A549 (cell line): Measurements from ENCODE around the gene MZT1. TPM values are rescaled to one million over a fixed set of nuclear protein-coding genes. Genes with fewer than 3 reads are reported as not detected.

Source experiments
- ATAC-seq, 2 experiments: fragments of 200-7000 bp in 1 of 2; fragments of >200 bp in 1 of 2; cut with Nextera tagmentation in 1 of 2; cut with Tn5 transposase in 1 of 2; 3 replicates each; pipeline versions ENCODE4 v1.8.0 to v1.9.1; 2018 to 2020; ENCODE audit warnings: mild to moderate bottlenecking in 1 of 2, moderate library complexity in 1 of 2
- CTCF ChIA-PET: fragments of 300-600 bp; sonication (Branson Sonifier 250); formaldehyde crosslinking; extraction: SDS; loops from one replicate; lab custom pipeline; 2021; ENCODE audit warnings: antibody characterized with exemption, inconsistent platforms; lab: Yijun Ruan, JAX
- POLR2A ChIA-PET: fragments of 350-600 bp; formaldehyde crosslinking; extraction: SDS; loops from one replicate; lab custom pipeline; 2021; ENCODE audit warnings: antibody characterized with exemption, inconsistent platforms; lab: Yijun Ruan, JAX
- DNase-seq, 2 experiments: peaks; one replicate each; pipeline versions ENCODE4 v3.0.0 to v3.0.0-alpha.2; 2011 to 2016; ENCODE audit warnings: low read depth in 1 of 2, low spot score in 1 of 2
- FAIRE-seq: peaks from 2 replicates; lab custom pipeline; 2011; peaks lifted over from hg19 to GRCh38; lab: Jason Lieb, UNC
- H3K27ac ChIP-seq, 2 experiments: fragments of >200 bp; sonication (Bioruptor Twin); formaldehyde crosslinking; 3 replicates each; pipeline ENCODE4 v1.5.1; 2016 to 2017
- H3K4me1 ChIP-seq: fragments of >200 bp; sonication (Bioruptor Twin); formaldehyde crosslinking; 3 replicates; pipeline ENCODE4 v1.6.1; 2016
- H3K4me2 ChIP-seq: fragments of >200 bp; sonication (Bioruptor Twin); formaldehyde crosslinking; 3 replicates; pipeline ENCODE4 v1.6.1; 2016
- H3K4me3 ChIP-seq: fragments of >200 bp; sonication (Bioruptor Twin); formaldehyde crosslinking; 3 replicates; pipeline ENCODE4 v1.5.1; 2016
- H3K9me3 ChIP-seq: fragments of >200 bp; sonication (Bioruptor Twin); formaldehyde crosslinking; 3 replicates; pipeline ENCODE4 v1.6.1; 2016
- CEBPB ChIP-seq, 2 experiments: fragments of >200 bp in 1 of 2; sonication (Bioruptor Twin) in 1 of 2; formaldehyde crosslinking in 1 of 2; IDR thresholded peaks; 2 replicates each; pipeline ENCODE4 v1.6.1; 2012 to 2016
- CHD4 ChIP-seq: fragments of 200-600 bp; sonication (generic); IDR thresholded peaks from 2 replicates; pipeline ENCODE4 v1.6.1; 2016; ENCODE audit warnings: antibody characterized with exemption, mild to moderate bottlenecking, borderline replicate concordance
- EHF ChIP-seq: fragments of 250-450 bp; sonication (Bioruptor Pico); IDR thresholded peaks from 2 replicates; pipeline ENCODE4 v1.5.0; 2020; ENCODE audit warnings: mild to moderate bottlenecking
- EHMT2 ChIP-seq: fragments of 200-600 bp; sonication (generic); IDR thresholded peaks from 2 replicates; pipeline ENCODE4 v1.6.1; 2016; ENCODE audit warnings: antibody characterized with exemption, low read depth, mild to moderate bottlenecking, moderate library complexity
- FOSB ChIP-seq: fragments of 250-450 bp; sonication (Bioruptor Pico); IDR thresholded peaks from 2 replicates; pipeline ENCODE4 v1.5.0; 2020; ENCODE audit warnings: mild to moderate bottlenecking, moderate library complexity
- FOXS1 ChIP-seq: fragments of 250-450 bp; sonication (Bioruptor Pico); IDR thresholded peaks from 2 replicates; pipeline ENCODE4 v1.5.0; 2020; ENCODE audit warnings: mild to moderate bottlenecking, moderate library complexity
- HEYL ChIP-seq: fragments of 250-450 bp; sonication (Bioruptor Pico); IDR thresholded peaks from 2 replicates; pipeline ENCODE4 v1.8.0; 2021; ENCODE audit warnings: mild to moderate bottlenecking, moderate library complexity
- KDM1A ChIP-seq: fragments of 200-600 bp; sonication (generic); IDR thresholded peaks from 2 replicates; pipeline ENCODE4 v1.6.1; 2016; ENCODE audit warnings: low read depth, mild to moderate bottlenecking
- MAFK ChIP-seq: fragments of 450-650 bp; IDR thresholded peaks from 2 replicates; pipeline ENCODE4 v1.6.1; 2014; ENCODE audit not compliant: partially characterized antibody
- MAZ ChIP-seq: fragments of 150-350 bp; IDR thresholded peaks from 2 replicates; pipeline ENCODE4 v1.6.1; 2014; ENCODE audit warnings: antibody characterized with exemption, low read depth, low read length, borderline replicate concordance
- MYC ChIP-seq: IDR thresholded peaks from 2 replicates; pipeline ENCODE4 v1.6.1; 2012; ENCODE audit warnings: mild to moderate bottlenecking, inconsistent platforms, low read length, improper control_type of control experiment, borderline replicate concordance
- PHF8 ChIP-seq: fragments of 200-600 bp; sonication (generic); IDR thresholded peaks from 2 replicates; pipeline ENCODE4 v1.6.1; 2016; ENCODE audit warnings: low read depth, mild to moderate bottlenecking, antibody characterized with exemption, moderate library complexity, borderline replicate concordance
- POLR2A ChIP-seq: IDR thresholded peaks from 2 replicates; pipeline ENCODE4 v1.6.1; 2012; ENCODE audit warnings: mild to moderate bottlenecking, low read length
- RFX5 ChIP-seq: fragments of 450-650 bp; IDR thresholded peaks from 2 replicates; pipeline ENCODE4 v1.7.1; 2014; ENCODE audit warnings: antibody characterized with exemption, mild to moderate bottlenecking, moderate library complexity
- RNF2 ChIP-seq: fragments of 200-600 bp; sonication (generic); IDR thresholded peaks from 2 replicates; pipeline ENCODE4 v1.6.1; 2016; ENCODE audit warnings: low read depth, mild to moderate bottlenecking, antibody characterized with exemption, moderate library complexity, borderline replicate concordance
- TFCP2L1 ChIP-seq: fragments of 250-450 bp; sonication (Bioruptor Pico); IDR thresholded peaks from 2 replicates; pipeline ENCODE4 v1.5.0; 2021; ENCODE audit warnings: mild to moderate bottlenecking
- ZFP36 ChIP-seq: fragments of 450-650 bp; IDR thresholded peaks from 2 replicates; pipeline ENCODE4 v1.6.1; 2014; ENCODE audit warnings: borderline replicate concordance; ENCODE audit not compliant: partially characterized antibody
- ZNF302 ChIP-seq: fragments of 250-450 bp; sonication (Bioruptor Pico); IDR thresholded peaks from 2 replicates; pipeline ENCODE4 v1.9.0; 2021; ENCODE audit warnings: inconsistent platforms, mild to moderate bottlenecking, moderate library complexity
- ZSCAN20 ChIP-seq: fragments of 250-450 bp; sonication (Bioruptor Pico); IDR thresholded peaks from 2 replicates; pipeline ENCODE4 v1.8.0; 2022; ENCODE audit warnings: mild to moderate bottlenecking, moderate library complexity
- WGBS: methylation state at CpG from one replicate; pipeline ENCODE4 v1.1.6; 2017; ENCODE audit errors: missing lambda C conversion rate; 5-methylcytosine and 5-hydroxymethylcytosine counted together
- polyA plus RNA-seq, 4 experiments: library from polyadenylated mRNA; depleted of rRNA in 3 of 4; stranded (reverse); fragments of >200 nt; fragmentation: RNase III in 1 of 4; extraction: RNeasy Plus Mini Kit Qiagen cat#74134 plus additional on column Dnase treatment in 1 of 4; gene quantifications; 2 replicates in 3 of 4; 3 replicates in 1 of 4; pipeline ENCODE4 v1.2.3, GENCODE V29; 2011 to 2017
- TF ChIP-seq, protein P1 (sequence below): fragments of >200 bp; sonication (Bioruptor Twin); formaldehyde crosslinking; IDR thresholded peaks from 3 replicates; pipeline ENCODE4 v1.5.1; 2016
- TF ChIP-seq, protein P2 (sequence below): IDR thresholded peaks from 2 replicates; pipeline ENCODE4 v1.6.1; 2012
- TF ChIP-seq, protein P3 (sequence below): fragments of 250-450 bp; sonication (Bioruptor Pico); IDR thresholded peaks from 2 replicates; pipeline ENCODE4 v1.5.0; 2020; ENCODE audit warnings: low read depth, mild to moderate bottlenecking, moderate library complexity

Gene MZT1
- polyA plus RNA-seq, 2 of the 4 experiments (the other 2 are of a cell fraction), result 17.8 to 19.5 TPM

DNA sequence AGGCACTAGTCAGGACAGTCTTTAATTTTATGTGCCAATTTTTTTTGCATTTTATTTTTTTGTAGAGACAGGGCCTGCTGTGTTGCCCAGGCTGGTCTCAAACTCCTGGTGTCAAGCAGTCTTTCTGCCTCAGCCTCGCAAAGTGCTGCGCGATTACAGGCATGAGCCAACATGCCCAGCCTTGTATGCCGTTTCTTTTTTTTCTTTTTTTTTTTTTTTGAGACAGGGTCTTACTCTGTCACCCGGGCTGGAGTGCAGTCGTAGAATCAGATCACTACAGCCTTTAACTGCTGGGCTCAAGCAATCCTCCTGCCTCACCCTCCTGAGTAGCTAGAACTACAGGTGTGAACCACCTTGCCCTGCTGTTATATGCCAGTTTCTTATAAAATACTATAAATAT is 26.7 kb upstream of the MZT1 start:
- Histone ChIP-seq H3K9me3 (no peaks in the 10 kb centered on the region), H3K4me2 (no peak overlapping the region), H3K4me3 (no peak overlapping the region), H3K27ac (no peak overlapping the region), H3K4me1 (no peaks in the 10 kb centered on the region)
- CTCF ChIA-PET, result no interaction called here
- FAIRE-seq, result no peak
- no peak for ATAC-seq
- TF ChIP-seq, protein P1, sequence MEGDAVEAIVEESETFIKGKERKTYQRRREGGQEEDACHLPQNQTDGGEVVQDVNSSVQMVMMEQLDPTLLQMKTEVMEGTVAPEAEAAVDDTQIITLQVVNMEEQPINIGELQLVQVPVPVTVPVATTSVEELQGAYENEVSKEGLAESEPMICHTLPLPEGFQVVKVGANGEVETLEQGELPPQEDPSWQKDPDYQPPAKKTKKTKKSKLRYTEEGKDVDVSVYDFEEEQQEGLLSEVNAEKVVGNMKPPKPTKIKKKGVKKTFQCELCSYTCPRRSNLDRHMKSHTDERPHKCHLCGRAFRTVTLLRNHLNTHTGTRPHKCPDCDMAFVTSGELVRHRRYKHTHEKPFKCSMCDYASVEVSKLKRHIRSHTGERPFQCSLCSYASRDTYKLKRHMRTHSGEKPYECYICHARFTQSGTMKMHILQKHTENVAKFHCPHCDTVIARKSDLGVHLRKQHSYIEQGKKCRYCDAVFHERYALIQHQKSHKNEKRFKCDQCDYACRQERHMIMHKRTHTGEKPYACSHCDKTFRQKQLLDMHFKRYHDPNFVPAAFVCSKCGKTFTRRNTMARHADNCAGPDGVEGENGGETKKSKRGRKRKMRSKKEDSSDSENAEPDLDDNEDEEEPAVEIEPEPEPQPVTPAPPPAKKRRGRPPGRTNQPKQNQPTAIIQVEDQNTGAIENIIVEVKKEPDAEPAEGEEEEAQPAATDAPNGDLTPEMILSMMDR, result no peak
- TF ChIP-seq PHF8, result no peak
- TF ChIP-seq, protein P2, sequence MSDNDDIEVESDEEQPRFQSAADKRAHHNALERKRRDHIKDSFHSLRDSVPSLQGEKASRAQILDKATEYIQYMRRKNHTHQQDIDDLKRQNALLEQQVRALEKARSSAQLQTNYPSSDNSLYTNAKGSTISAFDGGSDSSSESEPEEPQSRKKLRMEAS, result no peak
- TF ChIP-seq MAFK, result no peak
- TF ChIP-seq ZFP36, result no peak
- TF ChIP-seq EHMT2, result no peak
- no peak for TF ChIP-seq EHF
- no peak for TF ChIP-seq FOSB (CRISPR knock-in tag)
- TF ChIP-seq ZNF302 (CRISPR knock-in tag), result no peak
- TF ChIP-seq KDM1A, result no peak
- TF ChIP-seq TFCP2L1, result no peak
- TF ChIP-seq CHD4, result no peak
- TF ChIP-seq MYC, result no peak
- TF ChIP-seq HEYL (CRISPR knock-in tag), result no peak
- TF ChIP-seq POLR2A, result no peak
- TF ChIP-seq FOXS1 (CRISPR knock-in tag), result no peak
- POLR2A ChIA-PET, result no interaction called here
- no peak for DNase-seq
- WGBS, result 94% methylated on average over 6 of the region's 6 CpGs

DNA sequence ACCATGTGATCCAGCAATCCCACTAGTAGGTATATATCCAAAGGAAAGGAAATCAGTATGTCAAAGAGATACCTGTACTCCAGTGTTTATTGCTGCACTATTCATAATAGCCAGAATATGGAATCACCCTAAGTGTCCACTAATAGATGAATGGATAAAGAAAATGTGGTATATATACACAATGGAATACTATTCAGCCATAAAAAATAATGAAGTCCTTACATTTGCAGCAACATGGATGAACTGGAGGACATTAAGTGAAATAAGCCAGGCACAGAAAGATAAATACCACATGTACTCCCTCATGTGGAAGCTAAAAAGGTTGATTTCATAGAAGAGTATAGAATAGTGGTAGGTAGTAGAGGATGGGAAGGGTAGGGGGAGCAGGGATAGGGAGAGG is 23.8 kb upstream of the MZT1 start:
- no peak overlapping the region for H3K4me2 ChIP-seq
- ChIA-PET CTCF (no interaction called here), POLR2A (no interaction called here)
- H3K9me3 ChIP-seq, result no peaks in the 10 kb centered on the region
- H3K4me3 ChIP-seq, result no peak overlapping the region
- H3K4me1 ChIP-seq, result no peaks in the 10 kb centered on the region
- DNase-seq (no peak), FAIRE-seq (no peak), ATAC-seq (no peak)
- no peak overlapping the region for H3K27ac ChIP-seq
- TF ChIP-seq, protein P3, sequence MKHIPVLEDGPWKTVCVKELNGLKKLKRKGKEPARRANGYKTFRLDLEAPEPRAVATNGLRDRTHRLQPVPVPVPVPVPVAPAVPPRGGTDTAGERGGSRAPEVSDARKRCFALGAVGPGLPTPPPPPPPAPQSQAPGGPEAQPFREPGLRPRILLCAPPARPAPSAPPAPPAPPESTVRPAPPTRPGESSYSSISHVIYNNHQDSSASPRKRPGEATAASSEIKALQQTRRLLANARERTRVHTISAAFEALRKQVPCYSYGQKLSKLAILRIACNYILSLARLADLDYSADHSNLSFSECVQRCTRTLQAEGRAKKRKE (CRISPR knock-in tag), result no peak
- TF ChIP-seq MAFK, result no peak
- no peak for TF ChIP-seq ZSCAN20
- TF ChIP-seq, protein P2, result no peak
- no peak for TF ChIP-seq RNF2
- no peak for TF ChIP-seq CEBPB (IDR thresholded peaks at IDR 0.05)
- no peak for TF ChIP-seq RFX5
- no peak for TF ChIP-seq TFCP2L1

DNA sequence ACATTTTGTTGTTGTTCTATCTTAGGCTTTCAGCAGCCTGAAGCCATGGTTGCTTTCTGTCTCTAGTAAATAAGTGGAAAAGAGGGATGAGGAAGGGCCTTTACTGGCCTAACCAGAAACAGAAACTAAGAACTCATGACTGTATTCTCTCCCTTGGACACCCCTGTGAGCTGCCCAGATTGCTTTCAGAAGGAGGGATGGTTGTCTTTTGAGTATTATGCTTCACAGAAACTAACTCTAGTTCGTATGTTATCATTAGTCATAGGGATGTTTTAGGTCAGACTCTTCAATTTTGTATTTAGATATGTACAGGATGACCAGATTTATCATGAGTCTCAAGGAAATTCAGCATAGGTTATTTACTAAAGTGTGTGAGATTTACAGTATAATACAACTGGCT is 17.8 kb upstream of the MZT1 start:
- DNase-seq, result no peak
- no peak for ATAC-seq
- Histone ChIP-seq H3K4me1 (no peaks in the 10 kb centered on the region), H3K4me2 (no peak overlapping the region), H3K27ac (no peak overlapping the region)
- TF ChIP-seq FOSB (CRISPR knock-in tag) (no peak), MAZ (no peak), EHMT2 (no peak), FOXS1 (CRISPR knock-in tag) (no peak)
- TF ChIP-seq, protein P2, result no peak
- TF ChIP-seq, all 56 proteins: peak for 0
- WGBS, result 80% methylated on average over 1 of the region's 1 CpG
- no peak for FAIRE-seq
- H3K4me3 ChIP-seq, result no peak overlapping the region
- CTCF ChIA-PET, result no interaction called here
- no peaks in the 10 kb centered on the region for H3K9me3 ChIP-seq
- POLR2A ChIA-PET, result no interaction called here
